HepG2 (cell line): ENCODE measurements around the gene UBB. TPM values are rescaled to one million over a fixed set of nuclear protein-coding genes. Genes with fewer than 3 reads are reported as not detected.

Experiments used
- CAMTA2 ChIP-seq: sonication (generic); formaldehyde crosslinking; IDR thresholded peaks from 2 replicates; pipeline ENCODE4 v1.4.0; 2020; ENCODE audit warnings: mild to moderate bottlenecking, missing genetic modification reagents, borderline replicate concordance
- E2F2 ChIP-seq: sonication (generic); formaldehyde crosslinking; IDR thresholded peaks from 2 replicates; pipeline ENCODE4 v1.4.0; 2020; ENCODE audit warnings: missing genetic modification reagents, borderline replicate concordance
- HMGXB3 ChIP-seq: sonication (generic); formaldehyde crosslinking; IDR thresholded peaks from 2 replicates; pipeline ENCODE4 v1.4.0; 2020; ENCODE audit warnings: missing genetic modification reagents, borderline replicate concordance
- HNRNPH1 ChIP-seq: fragments of 200-400 bp; formaldehyde crosslinking; optimal IDR thresholded peaks from 2 replicates; pipeline ENCODE3; 2017; ENCODE audit warnings: mild to moderate bottlenecking, low read depth, low read length
- HNRNPK ChIP-seq: fragments of 200-400 bp; formaldehyde crosslinking; IDR thresholded peaks from 2 replicates; pipeline ENCODE4 v1.6.1; 2018; ENCODE audit warnings: low read length, low read depth, moderate library complexity, mild to moderate bottlenecking; ENCODE audit not compliant: poor library complexity, severe bottlenecking
- HOMEZ ChIP-seq: IDR thresholded peaks from 2 replicates; pipeline ENCODE4 v1.6.1; 2016; ENCODE audit warnings: low read depth
- ISX ChIP-seq: sonication (generic); formaldehyde crosslinking; conservative IDR thresholded peaks from 2 replicates; pipeline ENCODE4 v1.5.0; 2020; ENCODE audit warnings: missing genetic modification reagents
- NAIF1 ChIP-seq: sonication (generic); formaldehyde crosslinking; IDR thresholded peaks from 2 replicates; pipeline ENCODE4 v1.5.0; 2020; ENCODE audit warnings: mild to moderate bottlenecking, missing genetic modification reagents, borderline replicate concordance
- SNRNP70 ChIP-seq: fragments of 200-400 bp; formaldehyde crosslinking; IDR thresholded peaks from 2 replicates; pipeline ENCODE4 v1.6.1; 2017; ENCODE audit warnings: mild to moderate bottlenecking, low read depth, low read length, moderate library complexity
- SRSF9 ChIP-seq: fragments of 200-400 bp; formaldehyde crosslinking; IDR thresholded peaks from 2 replicates; pipeline ENCODE4 v1.6.1; 2018; ENCODE audit warnings: borderline replicate concordance, mild to moderate bottlenecking, low read depth, low read length; ENCODE audit not compliant: insufficient read depth, poor library complexity, severe bottlenecking
- TAF15 ChIP-seq: fragments of 200-400 bp; formaldehyde crosslinking; IDR thresholded peaks from one replicate; pipeline ENCODE4 v1.6.1; 2018; ENCODE audit warnings: mild to moderate bottlenecking, low read depth, low read length; ENCODE audit not compliant: poor library complexity, severe bottlenecking
- TBL1XR1 ChIP-seq: fragments of 150-350 bp; IDR thresholded peaks from 2 replicates; pipeline ENCODE4 v1.6.1; 2014; ENCODE audit warnings: borderline replicate concordance, low read length; ENCODE audit not compliant: partially characterized antibody
- U2AF2 ChIP-seq: fragments of 200-400 bp; formaldehyde crosslinking; IDR thresholded peaks from 2 replicates; pipeline ENCODE4 v1.6.1; 2017; ENCODE audit warnings: low read depth, mild to moderate bottlenecking, low read length
- YEATS4 ChIP-seq: sonication (generic); formaldehyde crosslinking; IDR thresholded peaks from 2 replicates; pipeline ENCODE4 v1.4.0; 2020; ENCODE audit warnings: missing genetic modification reagents, borderline replicate concordance
- ZNF234 ChIP-seq: sonication (generic); formaldehyde crosslinking; conservative IDR thresholded peaks from 2 replicates; pipeline ENCODE4 v1.5.1; 2020; ENCODE audit warnings: mild to moderate bottlenecking, missing genetic modification reagents
- ZNF280B ChIP-seq: sonication (generic); formaldehyde crosslinking; IDR thresholded peaks from 2 replicates; pipeline ENCODE4 v1.5.0; 2020; ENCODE audit warnings: missing genetic modification reagents, mild to moderate bottlenecking, borderline replicate concordance
- ZNF619 ChIP-seq: sonication (generic); formaldehyde crosslinking; IDR thresholded peaks from 2 replicates; pipeline ENCODE4 v1.4.0; 2020; ENCODE audit warnings: mild to moderate bottlenecking, missing genetic modification reagents
- ZNF883 ChIP-seq: sonication (generic); formaldehyde crosslinking; IDR thresholded peaks from 2 replicates; pipeline ENCODE4 v1.5.1; 2020; ENCODE audit warnings: mild to moderate bottlenecking, missing genetic modification reagents; ENCODE audit errors: not compliant biosample characterization
- ZSCAN9 ChIP-seq: IDR thresholded peaks from 2 replicates; pipeline ENCODE4 v1.6.1; 2016; ENCODE audit warnings: borderline replicate concordance
- polyA plus RNA-seq, 8 experiments: library from polyadenylated mRNA; depleted of rRNA in 3 of 8; stranded (reverse) in 7 of 8; unstranded in 1 of 8; fragments of >200 nt; fragmentation: Illumina TruSeq in 4 of 8; extraction: Trizol in 4 of 8; gene quantifications; 2 replicates each; pipeline versions ENCODE4 v1.2.1 to v1.2.3, GENCODE V29; 2011 to 2016; ENCODE audit warnings: low read depth in 4 of 8, missing spikeins in 1 of 8, mixed read lengths in 1 of 8; ENCODE audit not compliant: insufficient read depth in 1 of 8
- total RNA-seq, 5 experiments: library from RNA; depleted of rRNA; stranded (reverse); fragments of >200 nt; fragmentation: Illumina TruSeq; extraction: Trizol; gene quantifications; 2 replicates each; pipeline ENCODE4 v1.2.3, GENCODE V29; 2016; ENCODE audit warnings: low read depth in 1 of 5

UBB gene
- total and polyA plus RNA-seq, 2 of the 13 experiments (the other 11 are each of a cell fraction or from before 2014, with no cell fraction given), result 1,130 to 2,066 TPM

GRCh38 chr17:16380640-16381495, at the start of gene UBB (continued):
- TF ChIP-seq SRSF9 (no peak), CAMTA2 (no peak), HMGXB3 (peak; percentile 92), ZSCAN9 (CRISPR knock-in tag) (peak; percentile 88), TAF15 (peak; percentile 42), HNRNPH1 (peak; percentile 99), HNRNPK (peak; percentile 88), NAIF1 (CRISPR knock-in tag) (peak; percentile 71), HOMEZ (0 out of 2 replicates have a peak, but pooled peaks have one; percentile 85), ZNF619 (CRISPR knock-in tag) (no peak), SNRNP70 (no peak), YEATS4 (CRISPR knock-in tag) (peak; percentile 93), ZNF280B (CRISPR knock-in tag) (peak; percentile 35), ZNF883 (CRISPR knock-in tag) (no peak), U2AF2 (peak; percentile 25; the same call in 1 of the 2 replicates), TBL1XR1 (peak; percentile 85), E2F2 (CRISPR knock-in tag) (no peak; the same call in 1 of the 2 replicates), ISX (CRISPR knock-in tag) (0 out of 2 replicates have a peak, but pooled peaks have one; percentile 43), ZNF234 (CRISPR knock-in tag) (no peak)
